ENCODE results near the gene DOCK6. TPM values are rescaled to one million over a fixed set of nuclear protein-coding genes. Genes with fewer than 3 reads are reported as not detected.

DOCK6 gene
- total RNA-seq, 1 experiment from 2014 or later, result 57.9 TPM

DNA sequence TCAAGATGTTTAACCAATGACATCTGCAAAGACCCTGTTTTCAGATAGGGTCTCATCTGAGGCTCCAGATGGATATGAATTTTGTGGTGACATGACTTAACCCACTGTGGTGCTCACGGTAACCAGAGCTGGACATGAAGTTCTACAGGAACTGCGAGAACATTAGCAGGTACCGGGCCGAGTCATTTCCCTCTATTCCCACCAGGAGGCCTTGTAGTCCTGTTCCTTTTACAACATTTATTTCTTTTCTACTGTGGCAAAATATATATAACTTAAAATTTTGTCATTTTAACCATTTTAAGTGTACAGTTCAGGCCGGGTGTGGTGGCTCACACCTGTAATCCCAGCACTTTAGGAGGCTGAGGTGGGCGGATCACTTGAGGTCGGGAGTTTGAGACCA lies 26.0 kb upstream of the DOCK6 start:
- H3K4me2 ChIP-seq (ENCODE audit: insufficient read depth, insufficient read length, low read length), result no peak overlapping the region

More for the DNA sequence above, 26.0 kb upstream of the DOCK6 start:
- no peak overlapping the region for H4K8ac ChIP-seq (replicated peaks; ENCODE audit: insufficient read length, low read depth, low read length)
- H2BK20ac ChIP-seq (ENCODE audit: low read depth, low read length, poor library complexity, severe bottlenecking), result no peak overlapping the region
- H3K18ac ChIP-seq (ENCODE audit: insufficient read length, low read depth, low read length), result no peak overlapping the region
- H2BK12ac ChIP-seq (ENCODE audit: insufficient read length, low read depth, low read length), result no peak overlapping the region
- no peaks in the 10 kb centered on the region for H4K20me1 ChIP-seq (ENCODE audit: control insufficient read depth, insufficient read depth, insufficient read length)
- H3K27ac ChIP-seq (ENCODE audit: insufficient read length, low read depth, low read length), result no peak overlapping the region
- no peaks in the 10 kb centered on the region for H3K27me3 ChIP-seq (ENCODE audit: insufficient read depth, low read length)
- no peak overlapping the region for H3K9ac ChIP-seq (ENCODE audit: extremely low read depth, insufficient read length, low read length)
- H2BK5ac ChIP-seq (ENCODE audit: insufficient read length, low read length), result no peak overlapping the region
- DNase-seq, result no peak
- H3K4ac ChIP-seq (ENCODE audit: low read depth, low read length), result no peak overlapping the region
- Mint-ChIP-seq H3K4me3 (no peak overlapping the region), H3K27ac (no peak overlapping the region), H3K27me3 (ENCODE audit: low read depth) (no peaks in the 10 kb centered on the region; the same call in 1 of the 2 replicates), H3K9me3 (no peaks in the 10 kb centered on the region), H3K36me3 (ENCODE audit: insufficient read depth in 1 of 3, low read depth in 3 of 3) (no peaks in the 10 kb centered on the region; a peak in 1 of 7 replicates), H3K4me1 (no peaks in the 10 kb centered on the region)
- WGBS (ENCODE audit: extremely low coverage, insufficient read length, low lambda C conversion rate), result no CpG with 5 or more reads among the region's 7 CpGs
- no peak overlapping the region for H3K14ac ChIP-seq (ENCODE audit: insufficient read depth, low read length)
- H2BK120ac ChIP-seq (ENCODE audit: low read depth, low read length, poor library complexity, severe bottlenecking), result no peak overlapping the region
- no peaks in the 10 kb centered on the region for H3K79me1 ChIP-seq (ENCODE audit: insufficient read depth, low read depth, low read length, poor library complexity, severe bottlenecking)
- no peaks in the 10 kb centered on the region for H3K23me2 ChIP-seq (ENCODE audit: insufficient read length, low read depth, low read length, poor library complexity, severe bottlenecking)
- no peak overlapping the region for H2AK5ac ChIP-seq (ENCODE audit: insufficient read length, low read length)
- H3K79me2 ChIP-seq (ENCODE audit: insufficient read depth, low read length), result no peaks in the 10 kb centered on the region
- H4K91ac ChIP-seq (ENCODE audit: insufficient read length, low read depth, low read length), result no peak overlapping the region
- no peaks in the 10 kb centered on the region for H3K9me3 ChIP-seq (ENCODE audit: control insufficient read depth, low read depth, low read length)
- no peaks in the 10 kb centered on the region for H3K4me1 ChIP-seq (ENCODE audit: insufficient read depth, low read length)
- no peak overlapping the region for H3K23ac ChIP-seq (ENCODE audit: insufficient read length, low read depth, low read length)
- H4K5ac ChIP-seq (ENCODE audit: insufficient read length, low read depth, low read length), result no peak overlapping the region
- no peak overlapping the region for H3K56ac ChIP-seq (ENCODE audit: insufficient read length, low read depth, low read length)
- H2BK15ac ChIP-seq (ENCODE audit: low read depth, low read length), result no peak overlapping the region
- no peak overlapping the region for H2AFZ ChIP-seq (ENCODE audit: low read length)
- TF ChIP-seq, protein P1, sequence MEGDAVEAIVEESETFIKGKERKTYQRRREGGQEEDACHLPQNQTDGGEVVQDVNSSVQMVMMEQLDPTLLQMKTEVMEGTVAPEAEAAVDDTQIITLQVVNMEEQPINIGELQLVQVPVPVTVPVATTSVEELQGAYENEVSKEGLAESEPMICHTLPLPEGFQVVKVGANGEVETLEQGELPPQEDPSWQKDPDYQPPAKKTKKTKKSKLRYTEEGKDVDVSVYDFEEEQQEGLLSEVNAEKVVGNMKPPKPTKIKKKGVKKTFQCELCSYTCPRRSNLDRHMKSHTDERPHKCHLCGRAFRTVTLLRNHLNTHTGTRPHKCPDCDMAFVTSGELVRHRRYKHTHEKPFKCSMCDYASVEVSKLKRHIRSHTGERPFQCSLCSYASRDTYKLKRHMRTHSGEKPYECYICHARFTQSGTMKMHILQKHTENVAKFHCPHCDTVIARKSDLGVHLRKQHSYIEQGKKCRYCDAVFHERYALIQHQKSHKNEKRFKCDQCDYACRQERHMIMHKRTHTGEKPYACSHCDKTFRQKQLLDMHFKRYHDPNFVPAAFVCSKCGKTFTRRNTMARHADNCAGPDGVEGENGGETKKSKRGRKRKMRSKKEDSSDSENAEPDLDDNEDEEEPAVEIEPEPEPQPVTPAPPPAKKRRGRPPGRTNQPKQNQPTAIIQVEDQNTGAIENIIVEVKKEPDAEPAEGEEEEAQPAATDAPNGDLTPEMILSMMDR (conservative IDR thresholded peaks at IDR 0.05), result peak; percentile 53
- no peak overlapping the region for H3T11ph ChIP-seq (ENCODE audit: low read length)

Data from H9 (cell line).